GM12872 (cell line): ENCODE data around the gene SPSB3.

Experiments
- TF ChIP-seq, protein P1 (sequence below): IDR thresholded peaks from 3 replicates; pipeline ENCODE4 v1.5.1; 2011; ENCODE audit warnings: low read depth, mild to moderate bottlenecking, low read length, moderate library complexity; ENCODE audit not compliant: insufficient read depth

SPSB3 gene

DNA sequence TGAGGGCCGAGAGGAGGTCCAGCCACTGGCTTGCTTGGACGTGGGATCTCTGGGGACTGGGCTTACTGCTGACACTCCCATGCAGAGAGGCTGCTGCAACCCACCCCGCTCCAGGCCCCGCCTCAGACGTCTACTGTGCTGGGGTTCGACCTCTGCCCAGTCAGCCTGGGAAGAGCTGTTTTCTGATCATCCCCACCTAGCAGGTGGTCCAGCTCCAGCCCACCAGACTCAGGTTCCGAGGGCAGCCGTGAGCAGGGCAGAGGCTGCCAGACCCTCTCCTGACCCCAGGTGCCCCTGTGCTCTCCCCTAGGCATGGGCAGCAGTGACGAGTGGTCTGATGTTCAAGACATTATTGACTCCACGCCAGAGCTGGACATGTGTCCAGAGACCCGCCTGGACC, 34.4 kb downstream of the SPSB3 start:
- TF ChIP-seq, protein P1, sequence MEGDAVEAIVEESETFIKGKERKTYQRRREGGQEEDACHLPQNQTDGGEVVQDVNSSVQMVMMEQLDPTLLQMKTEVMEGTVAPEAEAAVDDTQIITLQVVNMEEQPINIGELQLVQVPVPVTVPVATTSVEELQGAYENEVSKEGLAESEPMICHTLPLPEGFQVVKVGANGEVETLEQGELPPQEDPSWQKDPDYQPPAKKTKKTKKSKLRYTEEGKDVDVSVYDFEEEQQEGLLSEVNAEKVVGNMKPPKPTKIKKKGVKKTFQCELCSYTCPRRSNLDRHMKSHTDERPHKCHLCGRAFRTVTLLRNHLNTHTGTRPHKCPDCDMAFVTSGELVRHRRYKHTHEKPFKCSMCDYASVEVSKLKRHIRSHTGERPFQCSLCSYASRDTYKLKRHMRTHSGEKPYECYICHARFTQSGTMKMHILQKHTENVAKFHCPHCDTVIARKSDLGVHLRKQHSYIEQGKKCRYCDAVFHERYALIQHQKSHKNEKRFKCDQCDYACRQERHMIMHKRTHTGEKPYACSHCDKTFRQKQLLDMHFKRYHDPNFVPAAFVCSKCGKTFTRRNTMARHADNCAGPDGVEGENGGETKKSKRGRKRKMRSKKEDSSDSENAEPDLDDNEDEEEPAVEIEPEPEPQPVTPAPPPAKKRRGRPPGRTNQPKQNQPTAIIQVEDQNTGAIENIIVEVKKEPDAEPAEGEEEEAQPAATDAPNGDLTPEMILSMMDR, result no peak

DNA sequence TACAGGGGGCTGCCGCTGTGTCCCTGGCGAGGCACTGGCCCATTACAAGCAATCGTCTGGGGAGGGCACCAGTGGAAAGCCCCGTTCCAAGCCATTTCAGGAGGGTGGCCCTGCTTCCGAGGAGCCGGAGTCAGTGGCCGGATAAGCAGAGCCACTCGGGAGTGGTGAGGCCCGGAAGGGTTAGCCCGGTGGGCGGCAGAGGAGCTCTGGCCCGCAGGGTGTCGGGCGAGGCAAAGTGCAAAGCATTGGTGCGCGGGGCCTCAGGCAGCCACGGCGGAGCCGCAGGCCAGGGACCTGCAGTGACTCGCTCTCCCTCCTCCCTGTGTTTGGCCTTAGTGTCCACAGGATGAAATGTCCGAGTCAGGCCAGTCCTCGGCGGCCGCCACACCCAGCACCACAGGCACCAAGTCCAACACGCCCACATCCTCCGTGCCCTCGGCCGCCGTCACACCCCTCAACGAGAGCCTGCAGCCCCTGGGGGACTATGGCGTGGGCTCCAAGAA, 35.6 kb downstream of the SPSB3 start:
- TF ChIP-seq, protein P1, result no peak

DNA sequence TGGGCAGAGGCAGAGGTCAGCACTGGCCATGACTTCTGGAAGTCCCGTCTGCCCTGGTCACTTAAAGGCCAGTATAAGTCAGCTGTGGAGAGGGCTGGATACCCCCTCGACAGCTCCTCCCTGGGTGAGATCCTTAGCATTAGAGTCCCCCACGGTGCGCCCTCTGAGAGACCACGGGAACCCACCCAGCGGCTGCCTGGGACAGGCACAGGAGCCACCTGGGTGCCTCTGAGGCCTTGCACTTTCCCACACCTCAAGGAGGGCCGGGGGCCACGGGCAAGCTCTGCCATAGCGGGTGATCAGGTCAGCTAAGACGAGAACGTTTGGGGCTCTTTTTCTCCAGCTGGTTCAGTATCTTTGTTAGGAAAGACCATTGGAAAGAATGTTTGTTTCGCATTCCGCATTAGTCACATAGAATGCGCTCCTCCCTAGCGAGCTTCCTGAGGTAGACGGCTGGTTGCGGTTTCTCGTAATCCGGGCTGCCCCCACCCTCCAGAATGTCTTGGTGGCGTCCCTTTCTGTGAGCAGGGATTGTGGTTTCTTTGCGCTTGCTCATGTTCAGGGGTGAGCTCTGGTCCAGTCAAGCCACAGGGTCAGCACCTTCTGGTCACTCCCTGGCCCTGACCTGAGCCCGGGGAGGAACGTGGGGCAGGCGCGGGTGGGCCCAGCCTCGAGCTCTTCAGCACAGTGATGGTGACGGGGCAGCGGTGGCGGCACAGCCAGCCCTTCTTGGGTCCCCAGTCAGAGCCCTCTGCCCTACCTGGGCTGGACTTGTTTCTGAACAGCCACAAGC, 36.3 kb downstream of the SPSB3 start:
- TF ChIP-seq, protein P1, result no peak

DNA sequence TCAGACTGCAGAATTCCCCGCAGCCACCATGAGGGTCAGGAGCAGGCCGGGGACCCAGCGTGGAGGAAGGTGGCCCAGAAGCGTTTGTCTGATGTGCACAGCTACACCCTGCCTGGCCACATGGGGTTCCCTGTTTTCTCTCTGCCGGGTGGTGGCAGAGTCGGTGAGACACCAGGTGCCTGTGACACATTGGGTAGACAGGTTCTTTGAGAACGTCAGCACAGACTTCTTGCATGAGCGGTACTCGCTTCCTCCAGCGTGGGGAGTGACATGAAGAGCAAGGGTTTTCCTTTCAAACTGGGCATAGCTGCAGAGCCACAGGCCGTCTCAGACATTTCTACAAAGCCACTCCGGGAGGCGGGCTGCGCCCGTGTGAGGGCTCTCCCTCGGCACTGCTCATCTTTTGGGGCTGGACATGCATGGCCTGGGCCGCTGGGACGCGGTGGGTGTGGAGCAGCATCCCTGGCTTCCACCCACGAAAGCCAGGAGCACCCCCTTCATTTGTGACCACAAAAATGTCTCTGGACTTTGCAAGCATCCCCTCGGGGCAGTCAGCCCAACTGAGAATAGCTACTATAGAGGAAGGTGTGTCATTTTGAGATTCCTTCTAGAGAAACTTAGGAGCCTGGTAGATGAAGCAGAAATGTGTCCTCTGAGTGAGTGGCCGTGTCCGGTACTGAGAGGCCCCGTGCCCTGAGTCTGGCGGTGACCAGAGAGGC, 37.0 kb downstream of the SPSB3 start:
- TF ChIP-seq, protein P1, result no peak

DNA sequence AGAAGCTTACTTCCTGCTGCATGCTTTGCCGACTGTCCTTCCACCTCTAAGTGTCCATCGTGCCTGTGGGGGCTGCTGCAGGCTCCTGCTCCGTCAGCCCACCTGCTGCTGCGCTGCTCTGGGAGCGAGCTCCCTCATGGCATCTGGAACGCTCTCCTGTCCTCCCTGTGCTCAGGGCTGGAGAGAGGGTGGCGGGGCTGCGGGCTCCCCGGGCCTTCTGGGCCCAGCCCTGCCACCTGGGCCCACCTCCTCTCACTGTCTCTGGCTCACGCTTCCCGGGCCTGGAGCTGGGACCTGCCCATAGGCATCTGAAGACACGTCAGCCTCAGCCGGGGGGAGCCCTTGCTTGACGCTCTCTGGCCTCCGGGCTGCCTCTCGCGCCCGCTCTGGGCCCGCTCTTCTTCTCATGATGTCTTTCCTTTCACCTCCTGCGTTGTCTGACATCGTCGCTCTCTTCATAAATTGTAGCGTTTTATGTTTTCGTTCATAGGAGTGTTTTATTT, 38.0 kb downstream of the SPSB3 start:
- TF ChIP-seq, protein P1, result no peak

DNA sequence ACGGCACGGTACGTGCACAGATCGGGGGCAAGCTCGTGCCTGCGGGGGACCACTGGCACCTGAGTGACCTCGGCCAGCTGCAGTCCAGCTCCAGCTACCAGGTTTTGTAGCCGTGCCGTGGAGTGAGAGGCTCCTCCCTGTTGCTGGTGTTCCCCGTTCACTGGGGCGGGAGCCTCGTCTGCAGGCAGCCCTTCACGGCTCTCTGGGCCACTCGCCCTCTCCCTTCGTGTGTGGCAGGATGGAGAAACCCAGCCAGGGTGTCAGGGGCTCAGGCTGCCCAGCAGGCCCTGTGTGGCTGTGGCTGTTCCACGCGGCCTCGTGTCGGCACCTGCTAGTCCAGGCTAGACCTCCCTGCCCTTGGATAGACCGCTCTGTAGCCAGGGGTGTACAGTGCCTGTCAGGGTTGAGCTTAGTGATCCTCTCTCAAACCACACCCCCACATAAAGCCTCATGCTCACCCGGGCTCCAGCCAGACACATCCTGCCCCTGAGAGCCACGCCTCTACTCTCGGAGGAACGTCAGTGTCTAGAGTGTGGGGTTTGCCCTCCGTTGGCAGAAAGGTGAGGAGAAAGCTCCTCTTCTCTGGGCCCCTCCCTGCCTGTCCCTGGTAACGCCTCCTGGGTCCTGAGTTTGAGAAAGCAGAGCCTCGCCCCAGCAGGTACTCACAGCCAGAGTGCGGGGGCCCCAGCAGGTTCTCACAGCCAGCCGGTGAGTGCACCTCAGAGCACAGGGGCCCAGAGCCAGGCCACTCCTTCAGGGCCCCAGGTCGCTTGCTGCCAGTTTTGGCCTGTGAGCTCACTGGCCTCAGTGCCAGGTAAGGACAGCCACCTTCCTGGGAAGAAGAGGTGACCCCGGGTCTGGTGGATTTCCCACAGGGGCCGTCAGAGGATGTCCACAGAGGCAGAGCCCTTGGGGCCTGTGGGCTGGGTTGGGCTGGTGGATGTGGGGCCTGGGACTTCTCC, 38.7 kb downstream of the SPSB3 start:
- TF ChIP-seq, protein P1, result no peak
